ENCODE measurements around the gene TMEM138. TPM values are rescaled to one million over a fixed set of nuclear protein-coding genes. Genes with fewer than 3 reads are reported as not detected.

The TMEM138 gene
- polyA plus RNA-seq, 1 donor from 2014 or later, result 44.1 TPM

- Mint-ChIP-seq H3K4me3 (peak overlapping the region in 2 of 4 donors; percentile 16 to 85), H3K36me3 (peaks cover 4% of the 10 kb centered on the region), H3K9me3 (no peaks in the 10 kb centered on the region), H3K27ac (peak overlapping the region; percentile 81 to 93 (median 85)), H3K27me3 (no peaks in the 10 kb centered on the region), H3K4me1 (peaks cover 24 to 32% (median 26%) of the 10 kb centered on the region in 3 donors)
Measured at GRCh38 chr11:61336171-61336935, 25.8 kb upstream of the TMEM138 start.

DNA sequence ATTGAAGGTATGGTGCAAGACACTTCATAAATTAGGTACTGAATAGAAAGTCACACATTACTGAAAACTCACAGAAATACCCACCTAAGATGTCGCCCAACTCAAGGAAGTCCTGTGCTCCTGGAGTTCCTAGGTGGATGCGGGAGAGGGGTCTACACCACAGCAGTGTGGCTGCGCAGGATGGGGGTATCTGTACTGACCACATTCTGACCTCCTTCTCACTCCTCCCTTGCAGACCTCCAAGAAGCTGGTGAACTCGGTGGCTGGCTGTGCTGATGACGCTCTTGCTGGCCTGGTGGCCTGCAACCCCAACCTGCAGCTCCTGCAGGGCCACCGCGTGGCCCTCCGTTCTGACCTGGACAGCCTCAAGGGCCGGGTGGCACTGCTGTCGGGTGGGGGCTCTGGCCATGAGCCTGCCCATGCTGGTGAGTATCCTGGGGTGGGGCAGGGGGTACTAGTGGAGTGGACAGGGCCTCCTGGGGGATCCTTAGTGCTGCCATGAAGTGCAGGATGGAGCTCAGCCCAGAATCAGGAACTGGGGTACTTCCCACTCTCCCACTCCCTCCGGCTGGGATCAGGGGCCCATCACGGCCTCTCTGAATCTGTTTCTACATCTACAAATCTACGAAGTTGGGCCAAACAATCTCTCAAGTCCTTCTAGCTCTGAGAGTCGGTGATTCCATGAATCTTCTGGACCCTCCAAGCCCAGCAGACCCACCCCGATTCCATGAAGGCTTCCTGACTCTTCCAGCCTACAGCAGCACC lies 24.3 kb upstream of the TMEM138 start:
- peaks cover 13 to 17% (median 16%) of the 10 kb centered on the region in 3 donors for H3K4me1 Mint-ChIP-seq
- no peaks in the 10 kb centered on the region for H3K9me3 Mint-ChIP-seq
- peak overlapping the region in 2 of 3 donors; percentile 32 to 63 for H3K27ac Mint-ChIP-seq
- peak overlapping the region in 1 of 4 donors; percentile 64 for H3K4me3 Mint-ChIP-seq
- H3K36me3 Mint-ChIP-seq, result peaks cover 6% of the 10 kb centered on the region
- no peaks in the 10 kb centered on the region for H3K27me3 Mint-ChIP-seq

- H3K4me1 Mint-ChIP-seq, result peaks cover 8 to 12% (median 11%) of the 10 kb centered on the region in 3 donors
Measured at GRCh38 chr11:61338783-61339489, 23.2 kb upstream of the TMEM138 start.

DNA sequence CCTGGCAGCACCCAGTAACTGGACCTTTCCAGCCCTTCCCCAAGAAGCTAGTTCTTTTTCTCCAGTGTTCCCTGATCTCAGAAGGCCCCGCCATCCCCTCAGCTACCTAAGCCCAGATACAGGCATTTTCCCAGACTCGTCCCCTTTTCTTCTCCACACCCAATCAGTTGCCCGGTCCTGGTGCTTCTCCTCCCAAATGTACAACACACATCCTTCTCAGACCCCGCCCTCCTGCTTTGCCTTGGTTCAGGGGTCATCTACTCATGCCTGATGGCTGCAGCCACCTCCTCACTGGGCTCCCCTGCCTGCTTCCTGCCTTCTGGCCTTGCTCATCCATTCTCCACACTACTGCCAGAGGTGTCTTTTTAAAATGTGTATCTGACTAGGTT lies 22.7 kb upstream of the TMEM138 start:
- H3K27me3 Mint-ChIP-seq, result no peaks in the 10 kb centered on the region
- H3K4me1 Mint-ChIP-seq, result peaks cover 7 to 11% (median 8%) of the 10 kb centered on the region in 3 donors
- H3K36me3 Mint-ChIP-seq, result peaks cover 6% of the 10 kb centered on the region
- no peaks in the 10 kb centered on the region for H3K9me3 Mint-ChIP-seq
- no peak overlapping the region for H3K4me3 Mint-ChIP-seq
- H3K27ac Mint-ChIP-seq, result no peak overlapping the region

More at GRCh38 chr11:61338783-61339489, 23.2 kb upstream of the TMEM138 start:
- H3K27ac Mint-ChIP-seq, result peak overlapping the region in 1 of 3 donors; percentile 63
- H3K36me3 Mint-ChIP-seq, result peaks cover 6% of the 10 kb centered on the region
- H3K27me3 Mint-ChIP-seq, result no peaks in the 10 kb centered on the region
- no peaks in the 10 kb centered on the region for H3K9me3 Mint-ChIP-seq
- H3K4me3 Mint-ChIP-seq, result peak overlapping the region in 1 of 4 donors; percentile 64

- H3K9me3 Mint-ChIP-seq, result no peaks in the 10 kb centered on the region
- no peak overlapping the region for H3K4me3 Mint-ChIP-seq
- H3K27ac Mint-ChIP-seq, result peak overlapping the region in 1 of 3 donors; percentile 73
- H3K36me3 Mint-ChIP-seq, result peaks cover 9% of the 10 kb centered on the region
- H3K27me3 Mint-ChIP-seq, result no peaks in the 10 kb centered on the region
- peaks cover 6 to 10% (median 6%) of the 10 kb centered on the region in 3 donors for H3K4me1 Mint-ChIP-seq
Measured at GRCh38 chr11:61340979-61341378, 21.2 kb upstream of the TMEM138 start.

DNA sequence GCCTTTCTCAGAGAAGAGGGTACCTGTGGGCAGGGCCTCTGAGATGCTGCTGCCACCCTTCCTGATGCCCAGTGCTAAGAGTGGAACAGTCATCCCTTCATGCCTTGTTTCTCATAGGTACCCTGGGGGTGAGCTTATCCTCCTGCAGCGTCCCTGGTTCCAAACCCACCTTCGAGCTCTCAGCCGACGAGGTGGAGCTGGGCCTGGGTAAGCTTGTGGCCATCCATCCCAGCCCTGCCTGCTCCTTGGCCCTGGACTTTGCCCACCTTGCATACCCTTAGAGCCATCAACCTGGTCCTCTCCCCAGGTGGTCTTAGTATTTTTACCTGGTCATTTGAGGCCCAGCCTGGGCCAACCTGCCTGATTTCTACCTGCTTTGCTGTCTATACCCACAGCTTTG lies 20.5 kb upstream of the TMEM138 start:
- H3K4me3 Mint-ChIP-seq, result no peak overlapping the region
- H3K36me3 Mint-ChIP-seq, result peaks cover 9% of the 10 kb centered on the region
- no peaks in the 10 kb centered on the region for H3K9me3 Mint-ChIP-seq
- H3K27ac Mint-ChIP-seq, result no peak overlapping the region
- peaks cover 0 to 4% (median 4%) of the 10 kb centered on the region in 3 donors for H3K4me1 Mint-ChIP-seq
- H3K27me3 Mint-ChIP-seq, result no peaks in the 10 kb centered on the region

- no peaks in the 10 kb centered on the region for H3K27me3 Mint-ChIP-seq
- peaks cover 0 to 4% (median 0%) of the 10 kb centered on the region in 3 donors for H3K4me1 Mint-ChIP-seq
- H3K36me3 Mint-ChIP-seq, result peaks cover 9% of the 10 kb centered on the region
- H3K4me3 Mint-ChIP-seq, result no peak overlapping the region
- no peaks in the 10 kb centered on the region for H3K9me3 Mint-ChIP-seq
- no peak overlapping the region for H3K27ac Mint-ChIP-seq
Measured at GRCh38 chr11:61342207-61342803, 19.9 kb upstream of the TMEM138 start.

- Mint-ChIP-seq H3K4me3 (no peak overlapping the region), H3K27ac (peak overlapping the region in 2 of 3 donors; percentile 18 to 66), H3K27me3 (no peaks in the 10 kb centered on the region), H3K9me3 (no peaks in the 10 kb centered on the region), H3K4me1 (peaks cover 0 to 4% (median 0%) of the 10 kb centered on the region in 3 donors), H3K36me3 (peaks cover 9% of the 10 kb centered on the region)
Measured at GRCh38 chr11:61343792-61344745, 18.1 kb upstream of the TMEM138 start.

GRCh38 chr11:61345170-61345610 lies 17.0 kb upstream of the TMEM138 start:
- H3K4me1 Mint-ChIP-seq, result peaks cover 0 to 4% (median 1%) of the 10 kb centered on the region in 3 donors
- H3K9me3 Mint-ChIP-seq, result no peaks in the 10 kb centered on the region
- peaks cover 6% of the 10 kb centered on the region for H3K36me3 Mint-ChIP-seq
- H3K4me3 Mint-ChIP-seq, result no peak overlapping the region
- no peaks in the 10 kb centered on the region for H3K27me3 Mint-ChIP-seq
- no peak overlapping the region for H3K27ac Mint-ChIP-seq

GRCh38 chr11:61345954-61346843 lies 16.0 kb upstream of the TMEM138 start:
- Mint-ChIP-seq H3K27ac (peak overlapping the region in 2 of 3 donors; percentile 43 to 64), H3K4me1 (peaks cover 0 to 1% (median 0%) of the 10 kb centered on the region in 3 donors), H3K9me3 (no peaks in the 10 kb centered on the region), H3K4me3 (peak overlapping the region in 1 of 4 donors; percentile 39), H3K27me3 (no peaks in the 10 kb centered on the region), H3K36me3 (peaks cover 6% of the 10 kb centered on the region)

GRCh38 chr11:61347916-61348461 lies 14.2 kb upstream of the TMEM138 start:
- Mint-ChIP-seq H3K27me3 (no peaks in the 10 kb centered on the region), H3K9me3 (no peaks in the 10 kb centered on the region), H3K36me3 (peaks cover 4% of the 10 kb centered on the region), H3K4me3 (peak overlapping the region in 1 of 4 donors; percentile 60), H3K27ac (peak overlapping the region in 2 of 3 donors; percentile 23 to 47), H3K4me1 (peaks cover 3 to 4% (median 4%) of the 10 kb centered on the region in 3 donors)

DNA sequence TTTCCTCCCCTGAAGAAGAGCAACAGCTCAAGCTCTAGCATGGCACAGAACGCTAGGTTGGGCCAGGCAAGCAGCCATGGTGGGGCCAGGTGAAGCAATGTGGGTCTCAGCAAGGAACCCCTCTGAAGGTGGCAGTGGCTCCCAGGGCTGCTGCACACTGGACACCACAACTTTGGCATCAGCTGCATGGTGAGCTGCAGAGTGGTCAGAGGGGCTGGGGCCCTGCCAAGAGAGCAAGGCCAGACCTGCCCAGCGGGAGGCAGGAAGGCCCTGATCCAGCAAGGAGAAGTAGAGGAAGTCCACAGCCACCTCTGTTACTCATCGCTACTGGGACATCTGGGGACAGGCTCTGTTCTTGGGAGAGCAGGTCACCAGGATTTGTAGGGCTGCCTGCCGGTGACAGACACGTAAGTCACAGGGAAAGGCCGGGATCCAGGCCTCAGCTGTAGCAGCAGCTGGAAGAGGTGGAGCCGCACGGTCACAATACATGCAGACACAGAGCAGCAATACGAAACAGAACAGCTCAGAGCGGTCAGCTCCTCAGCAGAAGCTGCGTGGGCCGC lies 12.9 kb upstream of the TMEM138 start:
- peaks cover 15 to 17% (median 16%) of the 10 kb centered on the region in 3 donors for H3K4me1 Mint-ChIP-seq
- H3K27me3 Mint-ChIP-seq, result no peaks in the 10 kb centered on the region
- H3K36me3 Mint-ChIP-seq, result peaks cover 11% of the 10 kb centered on the region
- H3K9me3 Mint-ChIP-seq, result no peaks in the 10 kb centered on the region
- H3K27ac Mint-ChIP-seq, result peak overlapping the region in 1 of 3 donors; percentile 71
- H3K4me3 Mint-ChIP-seq, result peak overlapping the region in 1 of 4 donors; percentile 60
